GM18907 (cell line): ENCODE measurements around the gene S1PR1.
"Not testable (repeated sequence)": the region's sequence is repeated elsewhere in the genome, so short reads cannot be mapped to it uniquely, and the experiment has no call there.

Experiments
- ATAC-seq: cut with Tn5 transposase; IDR thresholded peaks from one replicate; pipeline ENCODE4 v1.9.1; 2021; ENCODE audit warnings: mild to moderate bottlenecking, moderate library complexity; ENCODE audit not compliant: unreplicated experiment

Gene S1PR1

GRCh38 chr1:101236516-101237228 is at the start of gene S1PR1:
S1PR1 (plus strand) TSS chr1:101237019; CDS start chr1:101238985, 1,966 bp downstream.
- peak; percentile 30 for ATAC-seq

- no peak for ATAC-seq
Observed at GRCh38 chr1:101187297-101187696, 49.5 kb upstream of the S1PR1 start.

- no peak for ATAC-seq
Observed at GRCh38 chr1:101188331-101188730, 48.5 kb upstream of the S1PR1 start.

GRCh38 chr1:101188968-101189367 is 47.9 kb upstream of the S1PR1 start:
- not testable (repeated sequence) for ATAC-seq

GRCh38 chr1:101190441-101190840 is 46.4 kb upstream of the S1PR1 start:
- no peak for ATAC-seq

- no peak for ATAC-seq
Observed at GRCh38 chr1:101191049-101191448, 45.8 kb upstream of the S1PR1 start.

GRCh38 chr1:101193733-101194169 is 43.1 kb upstream of the S1PR1 start:
- ATAC-seq: no peak

GRCh38 chr1:101194746-101195145 is 42.1 kb upstream of the S1PR1 start:
- no peak for ATAC-seq

GRCh38 chr1:101196668-101197067 is 40.2 kb upstream of the S1PR1 start:
- no peak for ATAC-seq

GRCh38 chr1:101198842-101199636 is 37.8 kb upstream of the S1PR1 start:
- ATAC-seq: peak; percentile 99

GRCh38 chr1:101199637-101199982 is 37.2 kb upstream of the S1PR1 start:
- ATAC-seq: no peak

- no peak for ATAC-seq
Observed at GRCh38 chr1:101200513-101200912, 36.3 kb upstream of the S1PR1 start.

- ATAC-seq: no peak
Observed at GRCh38 chr1:101203820-101204540, 32.8 kb upstream of the S1PR1 start.

- ATAC-seq: no peak
Observed at GRCh38 chr1:101205457-101205856, 31.4 kb upstream of the S1PR1 start.

GRCh38 chr1:101206139-101206538 is 30.7 kb upstream of the S1PR1 start:
- ATAC-seq: not testable (repeated sequence)

GRCh38 chr1:101207271-101207670 is 29.5 kb upstream of the S1PR1 start:
- not testable (repeated sequence) for ATAC-seq

GRCh38 chr1:101207891-101208290 is 28.9 kb upstream of the S1PR1 start:
- no peak for ATAC-seq

- no peak for ATAC-seq
Observed at GRCh38 chr1:101215363-101216011, 21.3 kb upstream of the S1PR1 start.

GRCh38 chr1:101216623-101217022 is 20.2 kb upstream of the S1PR1 start:
- no peak for ATAC-seq

- ATAC-seq: no peak
Observed at GRCh38 chr1:101217148-101217547, 19.7 kb upstream of the S1PR1 start.

- ATAC-seq: not testable (repeated sequence)
Observed at GRCh38 chr1:101218968-101219367, 17.9 kb upstream of the S1PR1 start.
